Sciatic nerve (tissue), 2 donors: ENCODE measurements around the gene DXO. TPM values are rescaled to one million over a fixed set of nuclear protein-coding genes. Genes with fewer than 3 reads are reported as not detected.
"Not testable (repeated sequence)": the region's sequence is repeated elsewhere in the genome, so short reads cannot be mapped to it uniquely, and the experiment has no call there.

Experiments
- ATAC-seq: fragments of 200-7000 bp; cut with Tn5 transposase; one replicate; pipeline ENCODE4 v1.9.1; 2020; ENCODE audit warnings: mild to moderate bottlenecking, moderate library complexity
- DNase-seq: peaks from one replicate; pipeline ENCODE4 v3.0.0-alpha.2; 2020; ENCODE audit warnings: low spot score
- intact Hi-C: fragments of 100-400 bp; cut with DNase I; formaldehyde crosslinking; loops from one replicate; pipeline ENCODE4 v1.14.2; 2022
- total RNA-seq: library from RNA; stranded (reverse); fragmentation: NEBNext Ultra II Directional; extraction: Animal tissue kit (Norgen Biotek cat#: 25700); gene quantifications from one replicate; pipeline ENCODE4 v1.2.1, GENCODE V29; 2021
- donor health status: DM: no; HTN: no; CAD: no.
- donor health status: DM: no; HTN: no; CAD: no.

Gene DXO
- total RNA-seq, 1 donor from 2014 or later, result 23.0 TPM

DNA sequence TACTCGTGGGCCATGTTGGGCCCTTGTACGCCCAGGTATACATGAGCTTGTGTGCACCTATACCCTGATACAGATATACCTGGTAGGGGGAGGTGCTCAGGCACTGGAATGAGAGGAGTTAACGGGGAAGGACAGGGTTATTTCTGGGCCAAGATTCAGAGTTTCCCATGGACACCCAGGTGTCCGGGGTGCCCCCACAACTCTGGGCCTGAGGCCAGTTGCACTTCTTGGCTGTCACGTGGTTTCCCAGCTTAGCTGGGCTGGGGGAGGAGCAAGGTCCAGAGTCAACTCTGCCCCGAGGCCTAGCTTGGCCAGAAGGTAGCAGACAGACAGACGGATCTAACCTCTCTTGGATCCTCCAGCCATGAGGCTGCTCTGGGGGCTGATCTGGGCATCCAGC lies 9.8 kb upstream of the DXO start, which contains the start of gene C4A:
Gene C4A (plus strand): TSS at position 314 of the 400 bp plus-strand sequence. CDS start 51 bp downstream, at position 365.
- intact Hi-C loops, DNase-seq: not testable (repeated sequence)
- ATAC-seq, result peak; percentile 90

DNA sequence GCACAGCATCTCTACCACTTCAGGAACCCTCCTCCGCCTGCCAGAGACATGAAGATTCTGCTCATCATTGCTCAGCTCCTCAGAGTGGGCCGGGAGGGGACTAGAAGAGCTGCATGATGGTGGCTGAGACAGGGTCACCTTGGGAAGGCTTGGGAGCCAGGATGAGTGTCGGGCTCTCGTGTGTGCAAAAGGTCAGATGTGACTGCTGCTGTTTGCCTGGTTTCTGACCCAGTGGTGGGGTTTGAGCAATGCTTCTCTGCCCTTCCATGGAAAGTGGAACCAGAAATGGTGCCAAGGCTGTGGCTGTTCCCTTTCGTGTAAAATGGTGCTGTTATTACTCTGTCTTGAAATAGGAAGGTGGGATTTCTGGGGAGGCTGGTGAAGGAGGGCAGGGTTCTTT lies 9.1 kb upstream of the DXO start:
- ATAC-seq, result peak; percentile 7

DNA sequence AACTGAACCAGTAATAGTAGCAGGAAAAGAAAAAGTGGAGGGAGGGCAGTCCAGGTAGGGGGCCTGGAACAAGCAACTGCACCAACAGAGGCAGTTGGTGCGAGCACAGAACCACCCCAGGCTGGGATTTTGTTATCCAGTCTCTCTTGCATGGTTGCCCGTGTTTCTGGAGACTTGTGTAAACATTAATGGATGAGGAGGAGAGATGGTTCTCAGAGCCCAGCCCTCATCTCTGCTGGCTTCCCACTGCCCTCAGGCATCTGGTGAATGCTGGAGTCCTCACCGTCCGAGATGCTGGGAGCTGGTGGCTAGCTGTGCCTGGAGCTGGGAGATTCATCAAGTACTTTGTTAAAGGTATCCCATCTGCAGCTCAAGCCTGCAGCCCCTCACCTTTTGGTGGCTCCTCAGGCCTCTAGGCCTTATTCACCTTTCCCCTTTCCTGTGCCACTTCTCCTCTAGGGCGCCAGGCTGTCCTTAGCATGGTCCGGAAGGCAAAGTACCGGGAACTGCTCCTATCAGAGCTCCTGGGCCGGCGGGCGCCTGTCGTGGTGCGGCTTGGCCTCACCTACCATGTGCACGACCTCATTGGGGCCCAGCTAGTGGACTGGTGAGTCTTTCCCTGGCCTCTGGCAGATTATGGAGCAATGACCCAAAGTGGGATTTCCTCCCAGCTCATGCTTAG lies 8.4 kb upstream of the DXO start:
- DNase-seq, ATAC-seq, intact Hi-C loops: not testable (repeated sequence)

More for the DNA sequence above, 9.1 kb upstream of the DXO start:
- DNase-seq, intact Hi-C loops: not testable (repeated sequence)

DNA sequence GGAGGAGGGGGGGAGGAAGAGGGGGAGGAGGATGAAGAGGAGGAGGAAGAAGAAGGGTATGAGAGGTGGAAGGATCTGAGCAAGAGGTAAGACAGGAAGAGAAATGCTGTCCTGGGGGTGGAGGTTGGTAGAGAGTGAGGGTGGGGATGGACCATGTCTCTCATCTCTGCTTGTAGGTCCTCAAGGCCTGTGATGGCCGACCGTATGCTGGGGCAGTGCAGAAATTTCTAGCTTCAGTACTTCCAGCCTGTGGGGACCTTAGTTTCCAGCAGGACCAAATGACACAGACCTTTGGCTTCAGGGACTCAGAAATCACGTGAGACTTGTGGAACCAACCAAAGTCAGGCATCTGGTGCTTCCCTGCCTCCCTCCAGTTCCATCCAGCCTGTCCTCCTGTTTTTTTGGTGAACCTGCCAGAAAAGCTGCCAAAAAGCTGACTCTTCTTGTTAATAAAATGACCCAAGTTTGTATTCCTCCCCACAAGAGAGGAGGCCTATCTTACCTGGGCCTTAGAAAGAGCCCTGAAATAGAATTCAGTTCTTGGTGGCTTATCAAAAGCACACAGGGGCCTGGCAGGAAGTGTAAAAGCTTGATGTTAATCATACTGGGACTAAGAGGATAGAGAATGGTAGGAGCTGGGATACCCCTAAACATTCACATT lies 7.4 kb upstream of the DXO start:
- no peak for ATAC-seq
- no peak for DNase-seq
- intact Hi-C loops, result no loop called here

DNA sequence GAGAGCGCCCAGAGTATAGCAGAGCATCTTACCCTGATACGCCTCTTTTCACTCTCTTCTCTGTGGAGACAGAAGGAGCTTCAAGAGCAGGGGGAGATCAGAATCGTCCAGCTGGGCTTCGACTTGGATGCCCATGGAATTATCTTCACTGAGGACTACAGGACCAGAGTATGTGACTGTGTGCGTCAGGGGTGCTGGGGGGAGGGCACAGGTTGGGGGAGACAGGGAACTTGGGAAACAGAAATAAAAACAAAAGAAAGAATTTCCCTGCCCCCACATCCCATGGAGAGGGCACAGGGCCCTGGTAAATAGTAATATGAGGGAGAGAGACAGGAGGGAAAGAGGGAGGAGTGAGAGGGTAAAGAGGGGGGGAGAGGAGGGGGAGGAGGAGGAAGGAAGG lies 6.9 kb upstream of the DXO start:
- no peak for ATAC-seq
- intact Hi-C loops, result no loop called here
- no peak for DNase-seq

DNA sequence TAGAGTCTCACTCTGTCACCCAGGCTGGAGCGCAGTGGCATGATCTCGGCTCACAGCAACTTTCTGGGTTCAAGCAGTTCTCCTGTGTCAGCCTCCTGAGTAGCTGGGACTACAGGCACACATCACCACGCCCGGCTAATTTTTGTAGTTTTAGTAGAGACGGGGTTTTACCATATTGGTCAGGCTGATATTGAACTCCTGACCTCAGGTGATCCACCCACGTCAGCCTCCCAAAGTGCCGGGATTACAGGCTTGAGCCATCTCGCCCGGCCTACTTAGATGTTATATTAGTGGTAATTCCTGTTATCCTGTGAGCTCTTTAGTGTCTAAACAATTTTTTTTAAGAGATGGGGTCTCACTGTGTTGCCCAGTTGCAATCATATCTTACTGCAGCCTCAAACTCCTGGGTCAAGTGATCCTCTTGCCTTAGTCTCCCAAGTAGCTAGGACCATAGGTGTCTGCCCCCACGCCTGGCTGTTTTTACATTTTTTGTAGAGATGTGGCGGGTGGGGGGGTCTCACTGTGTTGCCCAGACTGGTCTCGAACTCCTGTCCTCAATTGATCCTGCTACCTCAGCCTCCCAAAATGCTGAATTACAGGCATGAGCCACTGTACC lies 6.0 kb upstream of the DXO start:
- ATAC-seq, result no peak
- no peak for DNase-seq
- intact Hi-C loops, result no loop called here

DNA sequence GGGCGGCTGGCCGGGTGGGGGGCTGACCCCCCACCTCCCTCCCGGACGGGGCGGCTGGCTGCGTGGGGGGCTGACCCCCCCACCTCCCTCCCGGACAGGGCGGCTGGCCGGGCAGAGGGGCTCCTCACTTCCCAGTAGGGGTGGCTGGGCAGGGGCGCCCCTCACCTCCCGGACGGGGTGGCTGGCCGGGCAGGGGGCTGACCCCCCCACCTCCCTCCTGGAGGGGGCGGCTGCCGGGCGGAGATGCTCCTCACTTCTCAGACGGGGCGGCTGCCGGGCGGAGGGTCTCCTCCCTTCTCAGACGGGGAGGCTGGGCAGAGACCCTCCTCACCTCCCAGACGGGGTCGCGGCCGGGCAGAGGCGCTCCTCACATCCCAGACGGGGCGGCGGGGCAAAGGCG lies 4.1 kb upstream of the DXO start:
- DNase-seq, result peak; percentile 56
- ATAC-seq, intact Hi-C loops: not testable (repeated sequence)

DNA sequence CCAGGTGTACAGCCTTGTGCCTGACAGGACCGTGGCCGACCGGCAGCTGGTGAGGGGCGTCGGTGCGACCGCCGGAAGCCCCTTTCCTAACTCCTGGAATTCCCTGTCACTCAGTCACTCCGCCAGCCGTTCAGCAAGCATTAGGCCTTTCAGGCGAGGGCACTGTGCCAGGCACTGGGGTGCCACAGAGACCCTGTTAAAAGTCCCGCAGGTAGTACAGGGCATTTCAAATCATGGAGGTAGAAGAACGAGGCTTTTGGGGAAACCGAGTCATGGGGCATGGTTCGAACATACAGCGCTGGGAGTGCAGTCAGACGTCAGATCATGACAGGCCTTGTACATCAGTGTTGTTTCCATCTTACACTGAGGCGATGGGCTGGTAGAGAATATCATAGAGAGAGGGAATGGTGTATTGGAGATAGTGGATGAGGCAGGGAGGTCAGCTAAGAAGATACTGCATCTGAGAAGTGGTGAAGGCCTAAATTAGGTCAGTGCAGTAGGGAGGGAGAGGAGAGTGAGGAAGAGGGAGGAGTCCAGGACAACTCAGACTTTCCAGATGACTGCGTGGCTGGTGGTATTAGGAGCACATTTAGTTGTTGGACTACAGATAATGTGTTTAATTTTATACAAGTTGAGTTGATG lies 892 bp upstream of the DXO start:
- DNase-seq (no peak), ATAC-seq (peak; percentile 3)
- intact Hi-C loops, result no loop called here

DNA sequence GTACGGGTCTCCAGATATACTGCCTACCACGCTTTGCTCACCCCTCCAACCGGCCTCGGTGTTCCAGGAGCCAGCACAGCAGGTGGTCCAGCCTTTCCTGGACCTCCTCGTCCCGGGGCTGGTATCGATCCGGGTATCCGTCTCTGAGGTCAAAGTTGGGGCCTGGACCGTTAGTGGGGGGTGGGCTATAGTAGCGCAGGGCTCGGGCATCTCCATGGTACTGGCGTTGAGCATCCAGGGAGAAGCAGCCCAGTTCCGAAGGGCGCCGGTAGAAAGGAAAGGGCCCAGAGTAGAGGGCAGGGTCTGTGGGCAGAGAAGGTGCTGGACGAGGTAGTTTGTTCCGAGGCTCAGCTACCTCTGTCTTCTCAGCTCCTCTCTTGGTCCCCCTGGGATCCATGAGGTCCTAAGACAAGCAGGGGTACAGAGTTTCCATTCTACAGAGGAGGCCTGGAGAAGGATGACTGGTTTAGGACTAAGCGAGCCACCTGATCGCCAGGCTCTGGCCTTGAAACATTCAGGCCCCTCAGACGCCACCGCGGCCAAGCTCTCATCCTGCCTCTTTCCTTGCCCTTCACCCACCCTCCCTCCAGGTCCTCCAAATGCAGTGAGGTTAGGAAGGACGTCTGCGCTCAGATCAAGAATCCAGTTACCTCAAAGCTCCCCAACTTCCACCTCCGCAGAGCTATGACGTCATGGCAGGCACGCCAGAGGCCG lies 502 bp downstream of the DXO start:
- intact Hi-C loops, result no loop called here
- ATAC-seq, result peak; percentile 3
- DNase-seq, result peak; percentile 68

DNA sequence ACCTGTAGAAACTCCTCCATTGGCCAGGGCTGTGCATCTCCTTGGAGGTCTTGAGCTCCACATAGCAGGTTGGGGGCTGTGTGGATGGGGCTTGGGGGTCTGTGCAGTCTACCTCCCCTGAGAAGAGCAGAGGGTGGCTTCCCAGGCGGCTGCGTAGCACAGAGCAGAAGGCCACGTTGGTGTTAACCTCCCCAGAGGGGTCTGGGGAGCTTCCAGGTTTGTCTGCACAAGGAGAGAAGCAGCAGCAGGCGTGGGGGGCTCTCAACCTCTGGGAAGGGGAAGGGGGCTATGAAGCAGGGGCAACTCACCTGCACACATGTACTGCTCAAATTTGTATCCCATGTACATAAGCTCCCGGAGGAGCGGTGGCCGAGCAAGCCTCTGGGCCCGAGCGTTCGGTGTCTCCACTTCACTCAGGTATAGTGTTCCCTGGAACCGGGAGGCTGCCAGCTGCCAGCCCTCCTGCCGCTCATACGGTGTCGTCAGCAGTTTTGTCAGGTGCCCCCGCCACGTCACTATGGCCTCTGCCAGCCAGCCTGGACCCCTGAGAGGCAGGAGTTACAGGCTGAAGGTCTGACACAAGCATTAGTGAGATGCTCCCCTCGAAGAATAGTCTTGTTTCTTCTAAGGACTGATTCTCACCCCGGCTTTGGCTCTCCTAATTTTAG lies 1.2 kb downstream of the DXO start:
- ATAC-seq, result no peak
- intact Hi-C loops, result no loop called here

DNA sequence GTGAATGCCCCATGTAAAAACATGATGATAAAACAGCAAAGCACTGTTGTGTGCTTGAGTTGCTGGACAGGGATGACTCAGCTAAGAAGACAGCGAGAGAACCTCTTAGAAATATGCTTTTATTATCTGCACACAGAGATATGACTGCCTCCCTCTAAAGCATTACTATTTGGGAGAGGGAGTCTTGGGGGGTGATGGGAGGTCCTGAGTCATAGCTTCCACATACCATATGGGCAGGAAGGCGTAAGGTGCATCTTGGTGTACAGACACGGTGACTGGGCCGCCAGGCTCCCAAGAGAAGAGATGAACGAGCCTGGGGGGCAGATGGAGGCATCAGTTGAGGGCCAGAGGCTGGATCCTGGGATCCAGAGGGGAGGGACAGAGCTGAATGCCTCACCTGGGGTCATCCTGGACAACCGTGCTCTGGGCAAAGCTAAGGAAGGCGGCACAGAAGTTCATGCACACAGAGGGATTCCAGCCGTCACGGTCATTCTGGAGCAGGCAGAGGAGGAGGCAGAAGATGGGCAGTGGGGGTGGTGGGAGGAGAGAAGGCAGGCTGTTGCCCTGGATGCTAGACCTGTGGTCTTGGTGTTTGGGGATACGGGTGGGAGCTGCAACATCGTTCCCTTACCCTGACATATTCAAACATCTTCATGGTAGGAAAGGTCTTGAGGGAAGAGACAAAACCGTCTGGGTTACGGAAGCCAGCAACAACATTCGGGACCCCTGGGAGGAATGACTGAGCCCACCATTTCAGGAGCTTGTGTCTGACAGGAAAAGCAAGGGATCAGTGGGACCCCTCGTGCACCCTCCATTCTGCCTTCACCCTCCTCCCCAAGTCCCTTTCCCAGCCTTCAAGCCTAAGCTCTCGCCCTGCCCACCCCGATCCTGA lies 2.0 kb downstream of the DXO start:
- ATAC-seq (no peak), DNase-seq (peak; percentile 54)
- intact Hi-C loops, result no loop called here

More for the DNA sequence above, 1.2 kb downstream of the DXO start:
- peak; percentile 61 for DNase-seq

DNA sequence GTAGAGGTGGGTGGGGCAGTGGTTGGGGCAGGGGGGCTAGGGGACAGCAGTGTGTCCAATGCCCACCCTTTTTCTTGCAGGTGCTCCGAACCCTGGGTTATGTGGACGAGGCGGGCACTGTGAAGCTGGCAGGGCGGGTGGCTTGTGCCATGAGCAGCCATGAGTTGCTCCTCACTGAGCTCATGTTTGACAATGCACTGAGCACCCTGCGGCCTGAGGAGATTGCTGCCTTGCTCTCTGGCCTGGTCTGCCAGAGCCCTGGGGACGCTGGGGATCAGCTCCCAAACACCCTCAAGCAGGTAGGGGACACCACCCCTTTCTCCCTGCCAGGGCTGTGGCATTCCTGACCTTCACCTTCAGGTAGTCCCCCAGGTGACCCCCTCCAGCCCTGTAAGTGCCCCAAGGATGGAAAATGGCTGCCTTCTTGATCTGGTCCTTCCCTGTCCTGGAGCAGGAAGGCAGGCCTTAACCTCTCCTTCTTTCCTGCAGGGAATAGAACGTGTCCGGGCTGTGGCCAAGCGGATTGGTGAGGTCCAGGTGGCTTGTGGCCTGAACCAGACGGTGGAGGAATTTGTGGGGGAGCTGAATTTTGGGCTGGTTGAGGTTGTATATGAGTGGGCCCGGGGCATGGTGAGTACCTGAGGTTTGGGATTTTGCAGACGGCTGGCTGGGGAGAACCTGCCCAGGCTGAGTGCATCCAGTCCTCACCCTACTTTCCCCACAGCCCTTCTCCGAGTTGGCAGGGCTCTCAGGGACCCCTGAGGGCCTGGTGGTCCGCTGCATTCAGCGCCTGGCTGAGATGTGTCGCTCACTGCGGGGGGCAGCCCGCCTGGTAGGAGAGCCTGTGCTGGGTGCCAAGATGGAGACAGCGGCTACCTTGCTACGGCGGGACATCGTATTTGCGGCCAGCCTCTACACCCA lies 2.9 kb downstream of the DXO start:
- intact Hi-C loops, result no loop called here
- ATAC-seq, result no peak
- DNase-seq, result peak; percentile 53

DNA sequence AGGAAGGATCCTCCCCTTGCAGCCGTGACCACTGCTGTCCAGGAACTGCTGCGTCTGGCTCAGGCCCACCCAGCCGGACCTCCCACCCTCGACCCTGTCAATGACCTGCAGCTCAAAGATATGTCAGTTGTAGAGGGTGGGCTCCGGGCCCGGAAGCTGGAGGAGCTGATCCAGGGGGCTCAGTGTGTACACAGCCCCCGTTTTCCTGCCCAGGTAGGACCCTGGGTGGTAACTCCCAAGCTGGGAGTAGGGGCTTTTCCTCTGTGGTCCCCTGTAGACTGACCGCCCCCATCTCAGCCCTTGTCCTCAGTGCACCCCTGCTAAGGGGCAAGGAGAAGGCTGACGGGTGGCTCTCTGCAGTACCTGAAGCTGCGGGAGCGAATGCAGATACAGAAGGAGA lies 3.6 kb downstream of the DXO start:
- ATAC-seq, result no peak
- intact Hi-C loops, result no loop called here
- DNase-seq, result peak; percentile 60

DNA sequence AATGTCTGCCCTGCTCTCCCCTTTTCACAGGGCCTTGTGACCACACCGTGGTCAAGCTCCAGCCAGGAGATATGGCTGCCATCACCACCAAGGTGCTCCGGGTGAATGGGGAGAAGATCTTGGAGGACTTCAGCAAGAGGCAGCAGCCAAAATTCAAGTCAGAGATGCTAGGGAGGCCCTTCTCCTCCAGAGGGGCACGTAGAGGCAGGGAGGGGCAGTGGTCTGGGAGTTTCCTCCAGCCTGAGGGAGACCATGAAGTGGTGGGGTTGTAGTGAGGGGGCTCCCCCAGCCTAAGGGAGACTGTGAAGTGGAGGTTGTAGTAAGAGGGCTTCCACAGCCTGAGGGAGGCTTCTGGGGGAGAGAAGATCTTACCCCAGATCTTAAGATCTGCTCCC lies 4.0 kb downstream of the DXO start:
- intact Hi-C loops, result no loop called here
- no peak for ATAC-seq
- DNase-seq, result peak; percentile 33

DNA sequence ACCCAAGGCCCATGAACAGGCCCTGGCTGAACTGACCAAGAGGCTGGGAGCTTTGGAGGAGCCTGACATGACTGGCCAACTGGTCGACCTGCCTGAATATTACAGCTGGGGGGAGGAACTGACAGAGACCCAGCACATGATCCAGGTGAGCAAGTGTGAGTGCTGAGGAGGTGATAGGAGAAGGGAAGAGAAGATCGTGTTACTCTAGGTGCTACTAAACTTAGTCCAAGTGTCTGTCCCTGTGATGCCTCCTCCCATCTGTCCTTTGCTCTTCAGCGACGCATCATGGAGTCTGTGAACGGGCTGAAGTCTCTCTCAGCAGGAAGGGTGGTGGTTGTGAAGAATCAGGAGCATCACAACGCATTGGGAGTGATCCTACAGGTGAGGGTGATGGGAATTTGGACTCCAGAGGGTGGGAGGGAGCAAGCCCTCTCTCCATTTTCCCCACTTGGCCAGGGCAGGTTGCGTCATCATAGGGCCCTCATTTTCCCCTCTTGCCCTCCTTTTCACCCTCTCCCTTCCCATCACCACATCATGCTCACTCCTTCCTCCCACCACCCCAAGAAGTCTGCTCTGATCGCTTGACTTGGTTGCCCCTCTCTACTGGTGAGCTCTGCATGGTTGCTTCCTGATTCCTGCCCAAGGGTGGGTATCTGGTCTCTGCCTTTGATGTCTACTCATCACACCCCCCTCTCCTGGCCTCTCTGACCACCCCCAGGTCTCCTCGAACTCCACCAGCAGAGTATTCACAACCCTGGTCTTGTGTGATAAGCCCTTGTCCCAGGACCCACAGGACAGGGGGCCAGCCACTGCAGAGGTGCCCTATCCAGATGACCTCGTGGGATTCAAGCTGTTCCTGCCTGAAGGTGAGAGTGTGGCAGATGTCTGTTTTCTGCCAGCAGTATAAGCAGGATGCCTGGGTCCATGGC lies 4.7 kb downstream of the DXO start:
- ATAC-seq (no peak), DNase-seq (peak; percentile 31)
- intact Hi-C loops, result no loop called here

DNA sequence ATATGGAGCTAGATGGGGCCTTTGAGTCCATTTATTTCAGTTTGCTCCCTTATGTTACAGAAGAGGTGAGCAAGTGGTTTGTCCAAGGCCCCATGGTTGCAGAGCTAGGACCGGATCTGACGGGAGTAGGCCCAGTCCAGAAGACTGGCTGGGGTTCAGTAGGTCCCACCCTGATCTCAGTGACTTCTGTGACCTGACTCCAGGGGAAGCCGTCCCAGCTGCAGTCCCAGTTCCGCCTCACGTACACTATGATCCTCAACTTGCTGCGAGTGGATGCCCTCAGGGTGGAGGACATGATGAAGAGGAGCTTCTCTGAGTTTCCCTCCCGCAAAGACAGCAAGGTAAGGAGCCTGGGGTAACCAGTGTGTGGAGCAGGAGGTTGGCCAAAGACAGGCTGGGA lies 5.4 kb downstream of the DXO start:
- DNase-seq (peak; percentile 42), ATAC-seq (no peak)
- intact Hi-C loops, result no loop called here
